ENCODE results near the gene RGS12.

RGS12 gene

DNA sequence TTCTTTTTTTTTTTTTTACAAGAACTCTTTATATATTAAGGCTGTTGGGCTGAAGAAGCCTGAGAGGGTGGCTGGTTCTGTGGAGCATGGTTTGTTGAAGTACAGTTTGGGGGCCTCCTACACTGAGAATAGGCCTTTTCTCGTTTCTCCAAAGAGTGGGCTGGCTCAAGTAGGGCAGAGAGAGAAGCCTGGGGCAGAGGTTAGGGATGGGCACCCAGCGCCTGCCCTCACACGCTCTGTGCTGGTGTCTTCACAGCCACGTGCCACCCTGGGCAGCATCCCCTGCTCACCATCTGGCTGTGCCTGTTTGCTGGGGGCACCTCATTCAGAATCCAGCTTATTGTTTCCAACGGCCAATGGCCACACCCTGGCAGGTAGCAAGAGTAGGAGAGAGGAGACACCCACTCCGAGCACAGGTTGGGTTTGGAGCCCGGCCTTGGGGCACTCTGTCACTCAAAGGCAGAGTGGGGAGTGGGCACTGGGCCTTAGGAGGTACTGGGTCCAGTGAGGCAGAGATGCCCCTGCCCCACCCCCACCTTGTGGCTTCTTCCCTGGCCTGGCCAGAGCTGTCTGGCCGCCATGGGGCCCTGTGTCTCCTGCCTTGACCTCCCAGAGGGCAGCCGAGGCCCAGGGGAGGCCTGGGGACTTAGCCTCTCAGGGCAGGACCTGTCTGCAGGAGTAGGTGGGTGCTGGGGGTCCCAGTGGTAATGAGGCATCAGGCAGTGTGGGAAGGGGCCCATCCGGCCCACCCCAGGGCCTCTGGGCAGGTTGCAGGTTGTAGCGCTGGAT, 40.9 kb upstream of the RGS12 start:
- Mint-ChIP-seq H3K4me3 (no peak overlapping the region), H3K36me3 (ENCODE audit: low read depth) (no peaks in the 10 kb centered on the region), H3K9me3 (no peaks in the 10 kb centered on the region), H3K27ac (no peak overlapping the region), H3K27me3 (no peaks in the 10 kb centered on the region), H3K4me1 (no peaks in the 10 kb centered on the region)
- ATAC-seq (no peak), DNase-seq (no peak)

DNA sequence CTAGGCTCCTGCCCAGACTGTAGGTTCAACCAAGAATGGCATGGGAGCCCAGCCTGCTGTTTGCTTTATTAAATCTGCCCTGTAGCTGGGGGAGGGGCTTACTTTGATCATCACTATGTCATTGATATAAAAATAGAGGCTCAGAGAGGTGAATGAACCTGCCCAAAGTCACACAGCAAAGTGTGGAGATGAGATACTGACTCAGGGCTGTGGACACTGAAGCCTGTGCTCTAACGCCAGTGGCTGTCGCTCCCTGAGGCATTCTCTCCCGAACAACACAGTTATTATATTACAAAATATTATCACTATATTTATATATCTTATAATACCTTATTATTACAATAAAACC, 40.4 kb upstream of the RGS12 start:
- ATAC-seq (no peak), DNase-seq (no peak)
- Mint-ChIP-seq H3K27ac (no peak overlapping the region), H3K4me1 (no peaks in the 10 kb centered on the region), H3K27me3 (no peaks in the 10 kb centered on the region), H3K36me3 (ENCODE audit: low read depth) (no peaks in the 10 kb centered on the region), H3K4me3 (no peak overlapping the region), H3K9me3 (no peaks in the 10 kb centered on the region)

DNA sequence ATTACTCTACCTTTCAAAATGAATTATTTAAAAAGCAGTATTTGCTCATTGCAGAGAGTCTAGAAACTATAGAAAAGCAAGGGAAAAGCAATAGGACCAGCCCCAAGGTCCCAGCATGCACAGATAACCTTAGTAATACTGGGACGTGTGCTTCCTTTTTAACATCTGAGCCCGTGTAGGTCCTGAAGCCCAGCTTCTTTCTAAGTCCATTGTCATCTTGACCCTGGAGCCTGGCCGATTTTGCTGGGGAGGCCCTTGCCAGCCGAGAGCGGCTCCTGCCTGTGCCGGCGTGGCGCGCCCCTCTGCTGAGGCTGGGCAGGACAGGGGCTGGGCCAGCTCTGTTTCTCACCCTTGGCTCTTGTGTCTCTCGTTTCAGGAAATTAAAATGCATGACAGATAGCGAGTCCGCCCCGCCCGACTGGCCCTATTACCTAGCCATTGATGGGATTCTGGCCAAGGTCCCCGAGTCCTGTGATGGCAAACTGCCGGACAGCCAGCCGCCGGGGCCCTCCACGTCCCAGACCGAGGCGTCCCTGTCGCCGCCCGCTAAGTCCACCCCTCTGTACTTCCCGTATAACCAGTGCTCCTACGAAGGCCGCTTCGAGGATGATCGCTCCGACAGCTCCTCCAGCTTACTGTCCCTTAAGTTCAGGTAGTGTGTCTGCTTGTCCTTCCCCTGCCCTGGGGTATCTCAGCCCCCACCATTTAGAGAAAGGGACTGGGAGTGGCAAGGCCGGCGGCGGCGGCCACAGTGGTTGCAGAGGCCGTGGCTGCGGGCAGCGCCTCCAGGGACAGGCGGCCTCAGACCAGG, 39.8 kb upstream of the RGS12 start:
- H3K4me1 Mint-ChIP-seq = no peaks in the 10 kb centered on the region
- H3K27ac Mint-ChIP-seq = no peak overlapping the region
- no peaks in the 10 kb centered on the region for H3K9me3 Mint-ChIP-seq
- DNase-seq (no peak), ATAC-seq (no peak)
- no peaks in the 10 kb centered on the region for H3K27me3 Mint-ChIP-seq
- no peaks in the 10 kb centered on the region for H3K36me3 Mint-ChIP-seq (ENCODE audit: low read depth)
- no peak overlapping the region for H3K4me3 Mint-ChIP-seq

DNA sequence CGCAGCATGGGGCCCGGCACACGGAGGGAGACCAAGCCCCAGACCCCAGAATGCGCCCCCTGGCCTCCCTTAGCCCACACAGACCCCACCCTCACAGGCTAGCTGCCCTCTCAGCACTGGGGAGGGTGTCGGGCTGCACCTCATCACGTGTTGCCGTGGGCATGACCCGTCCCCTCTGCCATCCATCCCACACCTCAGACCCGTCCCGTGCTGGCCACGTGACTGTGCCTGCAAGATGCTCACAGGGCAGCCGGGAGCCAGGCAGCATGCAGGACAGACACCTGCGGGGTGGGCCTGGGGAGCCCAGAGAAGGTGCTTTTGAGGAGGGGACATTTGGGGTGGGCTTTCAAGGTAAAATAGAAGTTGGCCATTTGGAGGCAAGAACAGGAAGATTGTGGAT, 39.0 kb upstream of the RGS12 start:
- Mint-ChIP-seq H3K4me3 (no peak overlapping the region), H3K27me3 (no peaks in the 10 kb centered on the region), H3K9me3 (no peaks in the 10 kb centered on the region), H3K36me3 (ENCODE audit: low read depth) (no peaks in the 10 kb centered on the region), H3K4me1 (no peaks in the 10 kb centered on the region), H3K27ac (no peak overlapping the region)
- DNase-seq (no peak), ATAC-seq (no peak)

DNA sequence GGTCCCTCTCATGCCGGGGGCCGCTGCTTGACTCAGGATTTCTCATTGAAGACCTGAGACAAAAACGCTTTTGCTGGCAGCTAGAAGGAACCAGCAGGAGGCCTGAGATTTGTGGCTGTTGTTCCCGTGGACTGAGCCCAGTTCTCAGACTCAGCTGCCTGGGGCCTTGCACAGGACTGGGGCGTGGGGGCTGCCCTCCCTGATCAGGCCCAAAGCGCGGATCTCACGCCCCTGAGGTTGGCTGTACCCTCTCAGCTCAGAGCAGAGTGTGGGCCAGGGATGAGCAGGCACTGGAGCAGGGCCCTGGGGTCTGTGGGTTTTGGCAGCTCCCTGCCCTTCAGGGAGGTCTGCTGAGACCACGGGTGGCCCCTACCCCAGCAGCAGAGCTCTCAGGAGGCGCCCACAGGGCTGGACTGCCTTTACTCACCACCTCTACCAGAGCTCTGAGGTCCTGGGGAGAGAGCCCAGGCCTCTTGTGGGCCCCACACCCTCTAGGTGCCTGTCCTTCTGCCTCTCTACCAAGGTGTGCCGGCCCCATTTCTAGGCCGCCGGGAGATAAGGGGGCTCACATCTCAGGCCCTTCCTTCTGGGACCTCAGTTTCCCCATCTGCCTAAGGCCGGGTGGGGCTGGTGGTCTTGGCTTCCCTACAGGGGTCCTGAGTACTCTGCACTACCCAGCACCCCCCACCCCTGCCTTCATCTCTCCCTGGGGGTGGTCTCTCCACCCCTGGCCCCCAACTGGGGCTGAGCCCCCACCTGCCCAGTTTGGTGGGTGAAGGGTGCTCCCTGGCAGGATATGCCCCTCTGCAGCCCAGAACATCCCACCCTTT, 38.3 kb upstream of the RGS12 start:
- no peaks in the 10 kb centered on the region for H3K36me3 Mint-ChIP-seq (ENCODE audit: low read depth)
- H3K4me1 Mint-ChIP-seq = no peaks in the 10 kb centered on the region
- no peaks in the 10 kb centered on the region for H3K27me3 Mint-ChIP-seq
- no peak for ATAC-seq
- no peak overlapping the region for H3K27ac Mint-ChIP-seq
- no peak overlapping the region for H3K4me3 Mint-ChIP-seq
- H3K9me3 Mint-ChIP-seq = no peaks in the 10 kb centered on the region
- no peak for DNase-seq

DNA sequence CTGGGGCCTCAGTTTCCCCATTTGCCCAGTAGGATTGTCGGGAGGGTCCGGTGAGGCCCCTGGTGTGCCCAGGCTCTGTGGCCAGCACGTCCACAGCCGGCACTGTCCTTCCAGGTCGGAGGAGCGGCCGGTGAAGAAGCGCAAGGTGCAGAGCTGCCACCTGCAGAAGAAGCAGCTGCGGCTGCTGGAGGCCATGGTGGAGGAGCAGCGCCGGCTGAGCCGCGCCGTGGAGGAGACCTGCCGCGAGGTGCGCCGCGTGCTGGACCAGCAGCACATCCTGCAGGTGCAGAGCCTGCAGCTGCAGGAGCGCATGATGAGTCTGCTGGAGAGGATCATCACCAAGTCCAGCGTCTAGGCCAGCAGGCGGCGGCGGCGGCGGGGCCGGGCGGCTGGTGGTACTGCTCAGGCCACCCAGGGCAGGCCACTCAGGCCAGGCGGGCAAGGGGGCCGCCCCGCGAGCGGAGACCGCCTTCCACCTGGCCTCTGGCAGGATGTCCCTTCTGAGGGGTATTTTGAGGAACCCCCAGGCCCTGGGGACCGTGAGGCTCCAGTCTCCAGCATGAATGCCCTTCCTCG, 37.1 kb upstream of the RGS12 start:
- no peak overlapping the region for H3K4me3 Mint-ChIP-seq
- no peaks in the 10 kb centered on the region for H3K9me3 Mint-ChIP-seq
- DNase-seq (no peak), ATAC-seq (no peak)
- no peaks in the 10 kb centered on the region for H3K36me3 Mint-ChIP-seq (ENCODE audit: low read depth)
- H3K27ac Mint-ChIP-seq = no peak overlapping the region
- no peaks in the 10 kb centered on the region for H3K4me1 Mint-ChIP-seq
- no peaks in the 10 kb centered on the region for H3K27me3 Mint-ChIP-seq

DNA sequence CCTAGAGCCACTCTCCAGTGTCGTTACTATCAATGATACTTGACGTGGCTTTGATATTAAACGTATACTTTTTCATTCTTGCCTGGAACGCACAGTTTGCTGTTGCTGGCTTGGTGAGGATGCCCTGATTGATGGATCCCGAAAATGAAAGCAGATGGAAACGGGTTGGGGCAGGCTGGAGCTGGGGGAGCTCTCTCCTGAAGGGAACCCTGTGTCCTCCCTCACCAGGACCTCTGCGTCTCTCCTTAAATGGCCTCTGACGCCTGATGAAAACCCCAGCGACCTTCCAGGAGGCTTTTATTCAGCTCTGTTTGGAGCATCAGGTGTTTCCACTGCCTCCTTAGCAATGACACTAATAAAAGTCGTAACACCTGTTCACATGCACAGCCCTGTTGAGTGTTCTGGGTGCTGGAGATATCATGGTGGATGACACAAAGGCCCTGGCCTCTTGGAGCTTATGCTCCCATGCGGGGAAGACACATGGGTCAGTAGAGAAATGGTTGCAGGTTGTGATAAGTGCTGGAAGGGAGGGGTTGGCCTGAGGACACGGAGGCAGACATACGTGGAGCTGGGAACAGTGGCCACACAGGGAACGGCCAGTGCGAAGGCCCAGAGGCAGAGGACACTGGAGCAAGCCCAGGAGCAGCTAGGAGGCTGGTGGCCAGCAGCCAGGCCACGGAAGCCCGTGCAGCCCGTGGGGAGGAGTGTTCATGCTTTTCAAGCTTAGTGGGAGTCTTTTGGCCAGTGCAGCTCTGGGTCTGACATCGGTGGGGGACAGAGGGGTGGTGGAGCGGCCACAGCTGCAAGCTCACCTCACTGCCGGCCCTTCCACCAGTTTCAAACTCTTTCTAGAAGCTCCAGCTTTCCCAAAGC, 36.4 kb upstream of the RGS12 start:
- H3K27ac Mint-ChIP-seq = no peak overlapping the region
- DNase-seq (no peak), ATAC-seq (no peak)
- H3K4me3 Mint-ChIP-seq = no peak overlapping the region
- no peaks in the 10 kb centered on the region for H3K27me3 Mint-ChIP-seq
- no peaks in the 10 kb centered on the region for H3K4me1 Mint-ChIP-seq
- no peaks in the 10 kb centered on the region for H3K9me3 Mint-ChIP-seq
- H3K36me3 Mint-ChIP-seq (ENCODE audit: low read depth) = no peaks in the 10 kb centered on the region

GRCh38 chr4:3257103-3257555, 35.7 kb upstream of the RGS12 start:
- no peaks in the 10 kb centered on the region for H3K36me3 Mint-ChIP-seq (ENCODE audit: low read depth)
- no peak for ATAC-seq
- H3K27ac Mint-ChIP-seq = no peak overlapping the region
- H3K4me3 Mint-ChIP-seq = no peak overlapping the region
- H3K27me3 Mint-ChIP-seq = no peaks in the 10 kb centered on the region
- no peaks in the 10 kb centered on the region for H3K4me1 Mint-ChIP-seq
- H3K9me3 Mint-ChIP-seq = no peaks in the 10 kb centered on the region
- no peak for DNase-seq

GRCh38 chr4:3257556-3258482, 35.0 kb upstream of the RGS12 start:
- Mint-ChIP-seq H3K4me3 (no peak overlapping the region), H3K27ac (no peak overlapping the region)
- no peak for ATAC-seq

DNA sequence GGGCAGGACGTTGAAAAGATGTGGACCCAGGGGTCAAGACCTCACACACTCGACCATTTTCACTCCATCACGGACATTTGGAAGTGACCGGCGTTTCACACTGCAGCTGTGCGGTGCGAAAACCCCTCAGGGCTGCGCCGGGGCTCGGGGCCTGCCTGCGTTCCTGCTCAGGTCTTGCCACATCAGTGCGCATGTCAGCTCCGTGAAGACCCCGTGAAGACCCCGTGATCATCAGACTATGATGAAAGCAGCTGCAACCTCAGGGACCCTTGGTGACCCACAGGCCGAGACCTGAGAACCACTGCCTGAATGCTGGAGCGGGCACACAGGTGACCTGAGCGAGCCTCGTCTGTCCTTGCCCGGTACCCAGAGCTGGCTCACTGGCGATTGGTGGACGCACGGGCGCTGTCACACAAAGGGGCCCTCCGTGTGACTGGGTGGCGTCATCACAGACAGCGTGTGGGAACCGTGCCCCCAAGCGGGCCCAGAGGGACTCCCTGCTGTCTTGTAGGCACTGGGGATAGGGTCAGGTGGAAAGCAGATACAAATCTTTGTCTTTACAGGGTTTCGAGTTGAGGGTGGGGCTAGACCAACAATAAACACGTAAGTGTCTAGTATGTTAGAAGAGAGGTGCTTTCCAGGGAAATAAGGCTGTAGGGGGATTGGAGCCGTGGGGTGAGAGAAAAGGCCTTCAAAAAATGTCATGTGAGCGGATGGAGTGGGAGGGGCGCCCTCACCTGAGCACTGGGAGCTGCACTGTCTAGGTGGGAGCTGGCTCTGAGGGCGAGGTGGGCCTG, 31.2 kb upstream of the RGS12 start:
- no peak for ATAC-seq
- DNase-seq = no peak
- H3K9me3 Mint-ChIP-seq = no peaks in the 10 kb centered on the region
- no peak overlapping the region for H3K27ac Mint-ChIP-seq
- no peaks in the 10 kb centered on the region for H3K36me3 Mint-ChIP-seq (ENCODE audit: low read depth)
- no peak overlapping the region for H3K4me3 Mint-ChIP-seq
- no peaks in the 10 kb centered on the region for H3K27me3 Mint-ChIP-seq
- H3K4me1 Mint-ChIP-seq = no peaks in the 10 kb centered on the region

More at GRCh38 chr4:3257556-3258482, 35.0 kb upstream of the RGS12 start:
- no peaks in the 10 kb centered on the region for H3K4me1 Mint-ChIP-seq
- DNase-seq = no peak
- H3K36me3 Mint-ChIP-seq (ENCODE audit: low read depth) = no peaks in the 10 kb centered on the region
- no peaks in the 10 kb centered on the region for H3K27me3 Mint-ChIP-seq
- no peaks in the 10 kb centered on the region for H3K9me3 Mint-ChIP-seq

DNA sequence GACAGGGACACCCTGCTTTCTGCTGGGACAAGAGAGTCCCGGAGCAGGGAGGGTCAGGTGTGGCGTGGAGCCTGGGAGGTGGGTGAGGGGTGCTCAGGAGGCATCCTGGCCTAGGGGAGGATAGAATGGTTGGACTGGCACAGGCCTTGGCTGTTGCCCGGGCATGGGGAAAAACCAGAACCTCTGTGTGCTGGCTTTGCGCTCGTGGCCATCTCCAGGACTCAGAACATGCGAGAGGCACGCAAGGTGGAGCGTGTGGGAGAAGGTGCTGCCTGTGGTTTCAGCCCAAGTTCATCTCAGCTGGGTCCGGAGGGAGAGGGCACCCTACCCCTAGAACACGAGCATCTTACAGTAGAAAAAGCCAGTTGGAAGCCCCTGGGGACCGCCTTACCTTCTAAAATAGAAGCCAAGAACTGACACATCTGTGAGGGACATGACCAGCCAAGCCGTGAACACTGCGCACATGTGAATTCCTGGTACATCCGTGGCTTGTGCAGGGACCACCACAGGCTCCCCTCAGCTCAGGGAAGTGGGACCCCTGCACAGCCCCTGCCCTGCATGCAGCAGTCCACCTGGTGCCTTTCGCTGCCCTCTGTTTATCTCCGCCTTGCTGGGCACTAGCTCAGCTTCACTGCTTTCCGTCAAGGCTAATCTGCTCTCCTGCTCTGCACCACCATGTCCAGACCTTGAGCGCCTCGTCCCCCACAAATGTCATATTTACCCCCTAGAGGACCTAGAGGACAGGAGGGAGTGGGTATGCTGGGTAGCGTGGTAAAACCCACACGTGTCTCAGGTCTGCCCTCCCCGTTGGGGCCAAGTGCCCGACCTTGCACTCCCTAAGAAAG, 30.4 kb upstream of the RGS12 start:
- Mint-ChIP-seq H3K9me3 (no peaks in the 10 kb centered on the region), H3K27ac (no peak overlapping the region), H3K27me3 (no peaks in the 10 kb centered on the region), H3K36me3 (ENCODE audit: low read depth) (no peaks in the 10 kb centered on the region), H3K4me1 (no peaks in the 10 kb centered on the region), H3K4me3 (no peak overlapping the region)
- no peak for DNase-seq
- ATAC-seq = no peak

Measured in activated naive CD8-positive, alpha-beta T cell treated with anti-CD3 and anti-CD28 coated beads, Interleukin-2, amount 50 U/mL, for 24 hours (primary cell).